Measurements from ENCODE around the gene TRPM7. TPM values are rescaled to one million over a fixed set of nuclear protein-coding genes. Genes with fewer than 3 reads are reported as not detected.

Gene TRPM7
- total and polyA plus RNA-seq, 9 of the 15 experiments (the other 6 are each of a cell fraction or from before 2014, with no cell fraction given), result 12.3 to 59.2 (median 31.5) TPM

- Histone ChIP-seq H3K36me3 (ENCODE audit: control insufficient read depth, insufficient read depth, low read length) (peaks cover 32% of the 10 kb centered on the region; the same call in 2 of the 3 replicates), H3K4me1 (replicated peaks in 1 of 2; ENCODE audit: control insufficient read depth in 2 of 2, insufficient read depth in 2 of 2, low read length in 2 of 2) (no peaks in the 10 kb centered on the region), H3K9me3 (replicated peaks; ENCODE audit: control insufficient read depth, insufficient read depth, low read depth, low read length) (no peaks in the 10 kb centered on the region), H3K79me2 (ENCODE audit: control insufficient read depth, insufficient read depth, low read length) (no peaks in the 10 kb centered on the region), H4K20me1 (replicated peaks; ENCODE audit: control insufficient read depth, insufficient read depth, low read length) (no peaks in the 10 kb centered on the region), H3K9ac (ENCODE audit: insufficient read depth in 1 of 2, low read depth in 2 of 2, low read length in 2 of 2) (no peak overlapping the region), H3K9me1 (ENCODE audit: control insufficient read depth, insufficient read depth, low read length) (no peaks in the 10 kb centered on the region), H3K4me3 (no peak overlapping the region), H2AFZ (ENCODE audit: low read depth, low read length) (no peak overlapping the region), H3K27me3 (ENCODE audit: control insufficient read depth in 2 of 2, insufficient read depth in 2 of 2, low read length in 2 of 2) (no peaks in the 10 kb centered on the region), H3K27ac (ENCODE audit: extremely low read depth, low read depth, low read length) (no peak overlapping the region), H3K4me2 (ENCODE audit: insufficient read depth, low read length) (no peak overlapping the region)
- TF ChIP-seq CTBP1 (IDR thresholded peaks at IDR 0.05; ENCODE audit: borderline replicate concordance), result no peak
- no peak for TF ChIP-seq ZBTB11 (CRISPR knock-in tag; IDR thresholded peaks at IDR 0.05)
- no peak for TF ChIP-seq EHMT2 (IDR thresholded peaks at IDR 0.05)
- no peak for TF ChIP-seq FOXA3 (CRISPR knock-in tag; conservative IDR thresholded peaks at IDR 0.05 in 1 of 2, IDR thresholded peaks at IDR 0.05 in 1 of 2)
- no peak for TF ChIP-seq NUFIP1 (IDR thresholded peaks at IDR 0.05; ENCODE audit: partially characterized antibody)
- no peak for TF ChIP-seq HCFC1 (IDR thresholded peaks at IDR 0.05; ENCODE audit: low read depth, low read length)
- TF ChIP-seq IRF2 (CRISPR knock-in tag; IDR thresholded peaks at IDR 0.05), result no peak
- no peak for TF ChIP-seq ZNF354B (CRISPR knock-in tag; IDR thresholded peaks at IDR 0.05)
- TF ChIP-seq NR2F6 (CRISPR knock-in tag; IDR thresholded peaks at IDR 0.05), result no peak
- TF ChIP-seq ZNF133 (CRISPR knock-in tag; IDR thresholded peaks at IDR 0.05), result no peak
- TF ChIP-seq ZNF431 (CRISPR knock-in tag; IDR thresholded peaks at IDR 0.05), result no peak
- TF ChIP-seq SMAD2 (IDR thresholded peaks at IDR 0.05; ENCODE audit: low read depth, low read length), result no peak
- TF ChIP-seq NR2C1 (IDR thresholded peaks at IDR 0.05), result no peak
- no peak for TF ChIP-seq NR2C1 (tag; IDR thresholded peaks at IDR 0.05)
- ChIA-PET POLR2A (interaction anchor here (1.2 kb wide), 1 partner anchor 17 kb away, joined by 5 read pairs; no protein-coding TSS in a partner anchor), CTCF (ENCODE audit: low intra/inter-chr PET ratio) (no interaction called here)
- 86% methylated on average over 4 of the region's 4 CpGs for WGBS (ENCODE audit: insufficient coverage, low coverage, missing lambda C conversion rate)
- intact Hi-C loops (cut with micrococcal nuclease), result no loop called here
- ATAC-seq (no peak), DNase-seq (ENCODE audit: extremely low read depth in 1 of 4, low spot score in 3 of 4) (no peak), FAIRE-seq (no peak)
- no TSS peak for BruUV-seq (replicated peaks)
- in situ Hi-C loops (cut with MboI), result no loop called here
Measured at GRCh38 chr15:50735156-50735555, 48.6 kb upstream of the TRPM7 start.
